A549 (cell line): ENCODE measurements around the gene CDC16. TPM values are rescaled to one million over a fixed set of nuclear protein-coding genes. Genes with fewer than 3 reads are reported as not detected.
"Not testable (repeated sequence)": the region's sequence is repeated elsewhere in the genome, so short reads cannot be mapped to it uniquely, and the experiment has no call there.

Experiments
- ATAC-seq, 2 experiments: fragments of 200-7000 bp in 1 of 2; fragments of >200 bp in 1 of 2; cut with Nextera tagmentation in 1 of 2; cut with Tn5 transposase in 1 of 2; 3 replicates each; pipeline versions ENCODE4 v1.8.0 to v1.9.1; 2018 to 2020; ENCODE audit warnings: mild to moderate bottlenecking in 1 of 2, moderate library complexity in 1 of 2
- CTCF ChIA-PET: fragments of 300-600 bp; sonication (Branson Sonifier 250); formaldehyde crosslinking; extraction: SDS; loops from one replicate; lab custom pipeline; 2021; ENCODE audit warnings: antibody characterized with exemption, inconsistent platforms; lab: Yijun Ruan, JAX
- POLR2A ChIA-PET: fragments of 350-600 bp; formaldehyde crosslinking; extraction: SDS; loops from one replicate; lab custom pipeline; 2021; ENCODE audit warnings: antibody characterized with exemption, inconsistent platforms; lab: Yijun Ruan, JAX
- DNase-seq, 2 experiments: peaks; one replicate each; pipeline versions ENCODE4 v3.0.0 to v3.0.0-alpha.2; 2011 to 2016; ENCODE audit warnings: low read depth in 1 of 2, low spot score in 1 of 2
- FAIRE-seq: peaks from 2 replicates; lab custom pipeline; 2011; peaks lifted over from hg19 to GRCh38; lab: Jason Lieb, UNC
- H3K27ac ChIP-seq, 2 experiments: fragments of >200 bp; sonication (Bioruptor Twin); formaldehyde crosslinking; 3 replicates each; pipeline ENCODE4 v1.5.1; 2016 to 2017
- H3K4me1 ChIP-seq: fragments of >200 bp; sonication (Bioruptor Twin); formaldehyde crosslinking; 3 replicates; pipeline ENCODE4 v1.6.1; 2016
- H3K4me2 ChIP-seq: fragments of >200 bp; sonication (Bioruptor Twin); formaldehyde crosslinking; 3 replicates; pipeline ENCODE4 v1.6.1; 2016
- H3K4me3 ChIP-seq: fragments of >200 bp; sonication (Bioruptor Twin); formaldehyde crosslinking; 3 replicates; pipeline ENCODE4 v1.5.1; 2016
- H3K9me3 ChIP-seq: fragments of >200 bp; sonication (Bioruptor Twin); formaldehyde crosslinking; 3 replicates; pipeline ENCODE4 v1.6.1; 2016
- BHLHE40 ChIP-seq: IDR thresholded peaks from 2 replicates; pipeline ENCODE4 v1.6.1; 2012; ENCODE audit warnings: low read depth, low read length, inconsistent platforms
- EHF ChIP-seq: fragments of 250-450 bp; sonication (Bioruptor Pico); IDR thresholded peaks from 2 replicates; pipeline ENCODE4 v1.5.0; 2020; ENCODE audit warnings: mild to moderate bottlenecking
- EP300 ChIP-seq, 2 experiments: fragments of >200 bp; sonication (Bioruptor Twin); formaldehyde crosslinking; IDR thresholded peaks; 2 replicates in 1 of 2; 3 replicates in 1 of 2; pipeline ENCODE4 v1.6.1; 2016 to 2017
- GATA3 ChIP-seq: IDR thresholded peaks from 2 replicates; pipeline ENCODE4 v1.6.1; 2012; ENCODE audit warnings: borderline replicate concordance
- HOXB13 ChIP-seq: fragments of 250-450 bp; sonication (Bioruptor Pico); IDR thresholded peaks from 2 replicates; pipeline ENCODE4 v1.5.0; 2020; ENCODE audit warnings: low read depth, mild to moderate bottlenecking, moderate library complexity
- HOXB5 ChIP-seq: fragments of 250-450 bp; sonication (Bioruptor Pico); IDR thresholded peaks from 2 replicates; pipeline ENCODE4 v1.5.0; 2020; ENCODE audit warnings: mild to moderate bottlenecking, moderate library complexity
- KDM5A ChIP-seq: fragments of 200-600 bp; sonication (generic); IDR thresholded peaks from 2 replicates; pipeline ENCODE4 v1.6.1; 2016; ENCODE audit warnings: antibody characterized with exemption, mild to moderate bottlenecking
- MYC ChIP-seq: IDR thresholded peaks from 2 replicates; pipeline ENCODE4 v1.6.1; 2012; ENCODE audit warnings: mild to moderate bottlenecking, inconsistent platforms, low read length, improper control_type of control experiment, borderline replicate concordance
- RAD21 ChIP-seq, 2 experiments: fragments of >200 bp in 1 of 2; sonication (Bioruptor Twin) in 1 of 2; formaldehyde crosslinking in 1 of 2; IDR thresholded peaks in 1 of 2; conservative IDR thresholded peaks in 1 of 2; 2 replicates in 1 of 2; 3 replicates in 1 of 2; pipeline ENCODE4 v1.6.1; 2012 to 2018; ENCODE audit warnings: inconsistent platforms in 1 of 2
- RCOR1 ChIP-seq: fragments of 150-350 bp; IDR thresholded peaks from 2 replicates; pipeline ENCODE4 v1.6.1; 2014; ENCODE audit warnings: antibody characterized with exemption, low read length, low read depth
- SMC3 ChIP-seq: fragments of >200 bp; sonication (Bioruptor Twin); formaldehyde crosslinking; IDR thresholded peaks from 3 replicates; pipeline ENCODE4 v1.6.1; 2018; ENCODE audit warnings: inconsistent platforms
- SREBF2 ChIP-seq: fragments of 450-650 bp; IDR thresholded peaks from 2 replicates; pipeline ENCODE4 v1.6.1; 2014; ENCODE audit warnings: mild to moderate bottlenecking, moderate library complexity
- ZNF302 ChIP-seq: fragments of 250-450 bp; sonication (Bioruptor Pico); IDR thresholded peaks from 2 replicates; pipeline ENCODE4 v1.9.0; 2021; ENCODE audit warnings: inconsistent platforms, mild to moderate bottlenecking, moderate library complexity
- WGBS: methylation state at CpG from one replicate; pipeline ENCODE4 v1.1.6; 2017; ENCODE audit errors: missing lambda C conversion rate; 5-methylcytosine and 5-hydroxymethylcytosine counted together
- polyA plus RNA-seq, 4 experiments: library from polyadenylated mRNA; depleted of rRNA in 3 of 4; stranded (reverse); fragments of >200 nt; fragmentation: RNase III in 1 of 4; extraction: RNeasy Plus Mini Kit Qiagen cat#74134 plus additional on column Dnase treatment in 1 of 4; gene quantifications; 2 replicates in 3 of 4; 3 replicates in 1 of 4; pipeline ENCODE4 v1.2.3, GENCODE V29; 2011 to 2017
- TF ChIP-seq, protein P1 (sequence below): IDR thresholded peaks from 2 replicates; pipeline ENCODE4 v1.6.1; 2012
- TF ChIP-seq, protein P2 (sequence below): fragments of 250-450 bp; sonication (Bioruptor Pico); IDR thresholded peaks from 2 replicates; pipeline ENCODE4 v1.5.0; 2020; ENCODE audit warnings: low read depth, mild to moderate bottlenecking, moderate library complexity
- TF ChIP-seq, protein P3 (sequence below): fragments of 150-350 bp; IDR thresholded peaks from 2 replicates; pipeline ENCODE4 v1.6.1; 2014; ENCODE audit warnings: low read depth, mild to moderate bottlenecking, low read length
- TF ChIP-seq, protein P4 (sequence below): fragments of 450-650 bp; IDR thresholded peaks from 2 replicates; pipeline ENCODE4 v1.6.1; 2014; ENCODE audit warnings: antibody characterized with exemption

Gene CDC16
- polyA plus RNA-seq, 2 of the 4 experiments (the other 2 are of a cell fraction) = 42.4 to 85.0 TPM

DNA sequence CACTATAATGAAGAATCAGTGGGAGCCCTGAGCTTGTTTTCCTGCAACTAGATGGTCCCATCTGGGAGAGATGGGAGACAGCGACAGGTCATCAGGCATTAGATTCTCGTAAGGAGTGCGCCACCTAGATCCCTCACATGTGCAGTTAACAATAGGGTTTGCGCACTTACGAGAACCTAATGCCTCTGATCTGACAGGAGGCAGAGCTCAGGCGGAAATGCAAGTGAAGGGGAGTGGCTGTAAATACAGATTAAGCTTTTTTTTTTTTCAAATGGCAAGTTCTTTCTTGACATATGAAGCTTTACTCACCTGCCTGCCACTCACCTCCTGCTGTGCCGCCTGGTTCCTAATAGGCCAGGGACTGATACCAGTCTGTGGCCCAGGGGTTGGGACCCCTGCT, 14.4 kb downstream of the CDC16 start:
- whole genome bisulfite sequencing = 91% methylated on average over 7 of the region's 7 CpGs
- TF ChIP-seq KDM5A (no peak), EHF (CRISPR knock-in tag) (no peak), GATA3 (no peak)
- TF ChIP-seq, protein P1, sequence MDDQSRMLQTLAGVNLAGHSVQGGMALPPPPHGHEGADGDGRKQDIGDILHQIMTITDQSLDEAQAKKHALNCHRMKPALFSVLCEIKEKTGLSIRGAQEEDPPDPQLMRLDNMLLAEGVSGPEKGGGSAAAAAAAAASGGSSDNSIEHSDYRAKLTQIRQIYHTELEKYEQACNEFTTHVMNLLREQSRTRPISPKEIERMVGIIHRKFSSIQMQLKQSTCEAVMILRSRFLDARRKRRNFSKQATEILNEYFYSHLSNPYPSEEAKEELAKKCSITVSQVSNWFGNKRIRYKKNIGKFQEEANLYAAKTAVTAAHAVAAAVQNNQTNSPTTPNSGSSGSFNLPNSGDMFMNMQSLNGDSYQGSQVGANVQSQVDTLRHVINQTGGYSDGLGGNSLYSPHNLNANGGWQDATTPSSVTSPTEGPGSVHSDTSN = no peak
- ChIA-PET CTCF (interaction anchor here (1.2 to 2.6 kb wide), 2 partner anchors 9 to 12 kb away, joined by 3 to 7 read pairs; no protein-coding TSS in a partner anchor), POLR2A (no interaction called here)
- FAIRE-seq = no peak
- no peaks in the 10 kb centered on the region for H3K4me1 ChIP-seq
- ATAC-seq = no peak
- no peak overlapping the region for H3K4me2 ChIP-seq
- H3K9me3 ChIP-seq = no peaks in the 10 kb centered on the region
- no peak overlapping the region for H3K27ac ChIP-seq
- DNase-seq = no peak
- no peak overlapping the region for H3K4me3 ChIP-seq

DNA sequence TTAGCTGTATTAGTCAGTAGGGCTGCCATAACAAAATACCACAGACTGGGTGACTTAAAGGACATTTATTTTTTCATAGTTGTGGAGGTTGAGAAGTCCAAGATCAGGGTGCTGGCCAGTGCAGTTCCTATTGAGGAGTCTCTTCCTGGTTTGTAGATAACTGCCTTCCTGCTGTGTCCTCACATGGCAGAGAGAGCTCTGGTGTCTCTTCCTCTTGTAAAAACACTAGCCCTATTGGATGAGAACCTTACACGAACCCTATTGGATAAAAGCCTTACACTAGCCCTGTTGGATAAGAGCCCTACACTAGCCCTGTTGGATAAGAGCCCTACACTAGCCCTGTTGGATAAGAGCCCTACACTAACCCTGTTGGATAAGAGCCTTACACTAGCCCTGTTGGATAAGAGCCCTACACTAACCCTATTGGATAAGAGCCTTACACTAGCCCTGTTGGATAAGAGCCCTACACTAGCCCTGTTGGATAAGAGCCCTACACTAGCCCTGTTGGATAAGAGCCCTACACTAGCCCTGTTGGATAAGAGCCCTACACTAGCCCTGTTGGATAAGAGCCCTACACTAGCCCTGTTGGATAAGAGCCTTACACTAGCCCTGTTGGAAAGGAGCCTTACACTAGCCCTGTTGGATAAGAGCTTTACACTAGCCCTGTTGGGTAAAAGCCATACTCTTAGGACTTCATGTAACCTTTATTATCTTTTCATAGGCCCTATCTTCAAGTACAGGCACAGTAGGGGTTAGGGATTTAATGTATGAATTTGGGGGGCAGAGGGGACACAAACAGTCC, 17.1 kb downstream of the CDC16 start:
- not testable (repeated sequence) for H3K27ac ChIP-seq, H3K4me3 ChIP-seq, DNase-seq, ATAC-seq, H3K4me1 ChIP-seq, H3K9me3 ChIP-seq, FAIRE-seq, H3K4me2 ChIP-seq
- POLR2A ChIA-PET = interaction anchor here (0.5 kb wide), 1 partner anchor 38 kb away, joined by 3 read pairs; no protein-coding TSS in a partner anchor
- CTCF ChIA-PET = interaction anchor here (0.5 kb wide), 1 partner anchor 14 kb away, joined by 3 read pairs; no protein-coding TSS in a partner anchor
- 86% methylated on average over 1 of the region's 1 CpG for WGBS

DNA sequence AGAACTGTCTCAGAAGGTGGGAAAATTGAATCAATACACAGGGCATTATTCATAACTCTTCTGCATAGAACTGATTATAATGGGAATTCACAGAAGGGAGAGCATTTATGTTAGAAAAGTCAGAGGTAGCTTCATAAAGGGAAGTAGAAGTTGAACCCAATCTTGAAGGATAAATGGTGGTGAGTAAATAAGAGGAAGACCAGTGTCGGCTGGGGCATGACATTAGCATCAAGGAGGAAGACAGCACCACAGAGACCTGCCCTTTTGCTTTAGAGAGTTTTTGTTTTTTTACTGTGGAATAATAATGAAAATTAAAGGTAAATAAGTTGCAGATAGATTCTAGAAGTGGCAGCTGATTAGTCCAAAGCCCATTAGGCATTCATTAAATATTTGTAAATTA, 21.9 kb downstream of the CDC16 start:
- TF ChIP-seq BHLHE40 (no peak), HOXB5 (CRISPR knock-in tag) (no peak), SREBF2 (no peak), EP300 (IDR thresholded peaks at IDR 0.05) (no peak), RCOR1 (no peak), HOXB13 (no peak), RAD21 (conservative IDR thresholded peaks at IDR 0.05 in 1 of 2, IDR thresholded peaks at IDR 0.05 in 1 of 2) (no peak), ZNF302 (no peak), SMC3 (no peak), MYC (no peak)
- TF ChIP-seq, protein P2, sequence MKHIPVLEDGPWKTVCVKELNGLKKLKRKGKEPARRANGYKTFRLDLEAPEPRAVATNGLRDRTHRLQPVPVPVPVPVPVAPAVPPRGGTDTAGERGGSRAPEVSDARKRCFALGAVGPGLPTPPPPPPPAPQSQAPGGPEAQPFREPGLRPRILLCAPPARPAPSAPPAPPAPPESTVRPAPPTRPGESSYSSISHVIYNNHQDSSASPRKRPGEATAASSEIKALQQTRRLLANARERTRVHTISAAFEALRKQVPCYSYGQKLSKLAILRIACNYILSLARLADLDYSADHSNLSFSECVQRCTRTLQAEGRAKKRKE (CRISPR knock-in tag) = no peak
- TF ChIP-seq, protein P3, sequence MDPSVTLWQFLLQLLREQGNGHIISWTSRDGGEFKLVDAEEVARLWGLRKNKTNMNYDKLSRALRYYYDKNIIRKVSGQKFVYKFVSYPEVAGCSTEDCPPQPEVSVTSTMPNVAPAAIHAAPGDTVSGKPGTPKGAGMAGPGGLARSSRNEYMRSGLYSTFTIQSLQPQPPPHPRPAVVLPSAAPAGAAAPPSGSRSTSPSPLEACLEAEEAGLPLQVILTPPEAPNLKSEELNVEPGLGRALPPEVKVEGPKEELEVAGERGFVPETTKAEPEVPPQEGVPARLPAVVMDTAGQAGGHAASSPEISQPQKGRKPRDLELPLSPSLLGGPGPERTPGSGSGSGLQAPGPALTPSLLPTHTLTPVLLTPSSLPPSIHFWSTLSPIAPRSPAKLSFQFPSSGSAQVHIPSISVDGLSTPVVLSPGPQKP = no peak
- TF ChIP-seq, protein P4, sequence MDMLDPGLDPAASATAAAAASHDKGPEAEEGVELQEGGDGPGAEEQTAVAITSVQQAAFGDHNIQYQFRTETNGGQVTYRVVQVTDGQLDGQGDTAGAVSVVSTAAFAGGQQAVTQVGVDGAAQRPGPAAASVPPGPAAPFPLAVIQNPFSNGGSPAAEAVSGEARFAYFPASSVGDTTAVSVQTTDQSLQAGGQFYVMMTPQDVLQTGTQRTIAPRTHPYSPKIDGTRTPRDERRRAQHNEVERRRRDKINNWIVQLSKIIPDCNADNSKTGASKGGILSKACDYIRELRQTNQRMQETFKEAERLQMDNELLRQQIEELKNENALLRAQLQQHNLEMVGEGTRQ = no peak
- 85% methylated on average over 1 of the region's 1 CpG for WGBS
- no peak overlapping the region for H3K4me3 ChIP-seq
- DNase-seq (no peak), ATAC-seq (no peak), FAIRE-seq (no peak)
- CTCF ChIA-PET = interaction anchor here (0.7 kb wide), 1 partner anchor 13 kb away, joined by 3 read pairs; no protein-coding TSS in a partner anchor
- no peak overlapping the region for H3K4me2 ChIP-seq
- no peak overlapping the region for H3K27ac ChIP-seq
- no peaks in the 10 kb centered on the region for H3K4me1 ChIP-seq
- no peaks in the 10 kb centered on the region for H3K9me3 ChIP-seq
- POLR2A ChIA-PET = no interaction called here
